Upper lobe of left lung (tissue), 4 donors: ENCODE data around the gene RBM34.

Experiments
- CTCF ChIP-seq, 6 experiments: fragments of 450-650 bp in 4 of 6; fragments of 200-600 bp in 2 of 6; sonication (generic) in 2 of 6; IDR thresholded peaks; one replicate each; pipeline ENCODE4 v1.5.1; 2016 to 2019; ENCODE audit warnings: antibody characterized with exemption in 6 of 6
- EP300 ChIP-seq, 4 donors: sonication (generic); formaldehyde crosslinking; IDR thresholded peaks; one replicate each; pipeline ENCODE4 v1.5.1; 2017; ENCODE audit warnings: antibody characterized with exemption in 4 of 4, control low read depth in 2 of 4
- POLR2A ChIP-seq, 4 donors: fragments of 450-650 bp; IDR thresholded peaks; one replicate each; pipeline ENCODE4 v1.5.1; 2016 to 2017; ENCODE audit warnings: antibody characterized with exemption in 4 of 4, mild to moderate bottlenecking in 2 of 4
- POLR2AphosphoS5 ChIP-seq, 2 donors: sonication (generic); formaldehyde crosslinking; IDR thresholded peaks; one replicate each; pipeline ENCODE4 v1.5.1; 2017; ENCODE audit warnings: antibody characterized with exemption in 2 of 2

- TF ChIP-seq EP300 (IDR thresholded peaks at IDR 0.05): no peak
- TF ChIP-seq CTCF (IDR thresholded peaks at IDR 0.05): no peak
- no peak for TF ChIP-seq POLR2A (IDR thresholded peaks at IDR 0.05)
- no peak for TF ChIP-seq POLR2AphosphoS5 (IDR thresholded peaks at IDR 0.05)
Observed at GRCh38 chr1:235145639-235146038, 15.4 kb downstream of the RBM34 start.
